ENCODE results near the gene HHIPL1. TPM values are rescaled to one million over a fixed set of nuclear protein-coding genes. Genes with fewer than 3 reads are reported as not detected.

The HHIPL1 gene
- total RNA-seq, 2 experiments from 2014 or later, result not detected

- H3K27ac Mint-ChIP-seq, result no peak overlapping the region
- no peak for DNase-seq
- peaks cover 6% of the 10 kb centered on the region for H3K9me3 Mint-ChIP-seq (ENCODE audit: insufficient read depth)
- ChIA-PET CTCF (interaction anchor here (0.8 kb wide), 1 partner anchor 9 kb away, joined by 4 read pairs; the partner anchor contains the start of gene CYP46A1), POLR2A (no interaction called here)
- no peak for ATAC-seq
- no peaks in the 10 kb centered on the region for H3K36me3 Mint-ChIP-seq (ENCODE audit: low read depth)
- H3K4me1 Mint-ChIP-seq (ENCODE audit: low read depth), result peaks cover 16% of the 10 kb centered on the region
- no peak overlapping the region for H3K4me3 Mint-ChIP-seq
- no peaks in the 10 kb centered on the region for H3K27me3 Mint-ChIP-seq (ENCODE audit: low read depth)
These were observed 31.0 kb downstream of the HHIPL1 start for GRCh38 chr14:99675951-99676350.

GRCh38 chr14:99676657-99677056 is 31.7 kb downstream of the HHIPL1 start:
- no peak for ATAC-seq
- Mint-ChIP-seq H3K4me1 (ENCODE audit: low read depth) (peaks cover 16% of the 10 kb centered on the region), H3K27ac (peak overlapping the region; percentile 34)

GRCh38 chr14:99677231-99678140 is 32.6 kb downstream of the HHIPL1 start:
- Mint-ChIP-seq H3K36me3 (ENCODE audit: low read depth) (no peaks in the 10 kb centered on the region), H3K9me3 (ENCODE audit: insufficient read depth) (peaks cover 6% of the 10 kb centered on the region), H3K27ac (no peak overlapping the region), H3K4me1 (ENCODE audit: low read depth) (peaks cover 15% of the 10 kb centered on the region), H3K4me3 (no peak overlapping the region), H3K27me3 (ENCODE audit: low read depth) (no peaks in the 10 kb centered on the region)
- DNase-seq (no peak), ATAC-seq (no peak)
- ChIA-PET POLR2A (interaction anchor here (0.8 kb wide), 1 partner anchor 10 kb away, joined by 3 read pairs; no protein-coding TSS in a partner anchor), CTCF (no interaction called here)

More at GRCh38 chr14:99676657-99677056, 31.7 kb downstream of the HHIPL1 start:
- ChIA-PET POLR2A (no interaction called here), CTCF (no interaction called here)
- DNase-seq, result no peak
- Mint-ChIP-seq H3K36me3 (ENCODE audit: low read depth) (no peaks in the 10 kb centered on the region), H3K4me3 (no peak overlapping the region), H3K9me3 (ENCODE audit: insufficient read depth) (peaks cover 6% of the 10 kb centered on the region), H3K27me3 (ENCODE audit: low read depth) (no peaks in the 10 kb centered on the region)

- Mint-ChIP-seq H3K9me3 (ENCODE audit: insufficient read depth) (peaks cover 6% of the 10 kb centered on the region), H3K4me3 (no peak overlapping the region), H3K36me3 (ENCODE audit: low read depth) (no peaks in the 10 kb centered on the region), H3K27me3 (ENCODE audit: low read depth) (no peaks in the 10 kb centered on the region), H3K4me1 (ENCODE audit: low read depth) (peaks cover 15% of the 10 kb centered on the region), H3K27ac (no peak overlapping the region)
- POLR2A ChIA-PET, result interaction anchor here (0.8 kb wide), 1 partner anchor 11 kb away, joined by 3 read pairs; no protein-coding TSS in a partner anchor
- CTCF ChIA-PET, result no interaction called here
- no peak for DNase-seq
- no peak for ATAC-seq
These were observed 33.3 kb downstream of the HHIPL1 start for GRCh38 chr14:99678198-99678597.

GRCh38 chr14:99679111-99679510 is 34.2 kb downstream of the HHIPL1 start:
- DNase-seq, result no peak
- CTCF ChIA-PET, result no interaction called here
- peaks cover 6% of the 10 kb centered on the region for H3K9me3 Mint-ChIP-seq (ENCODE audit: insufficient read depth)

GRCh38 chr14:99679543-99679942 is 34.6 kb downstream of the HHIPL1 start:
- Mint-ChIP-seq H3K27ac (no peak overlapping the region), H3K9me3 (ENCODE audit: insufficient read depth) (peaks cover 6% of the 10 kb centered on the region), H3K27me3 (ENCODE audit: low read depth) (no peaks in the 10 kb centered on the region), H3K36me3 (ENCODE audit: low read depth) (no peaks in the 10 kb centered on the region), H3K4me3 (no peak overlapping the region), H3K4me1 (ENCODE audit: low read depth) (peaks cover 15% of the 10 kb centered on the region)
- ATAC-seq (no peak), DNase-seq (no peak)
- POLR2A ChIA-PET, result no interaction called here
- CTCF ChIA-PET, result interaction anchor here (1.8 kb wide), 1 partner anchor 10 kb away, joined by 4 read pairs; no protein-coding TSS in a partner anchor

More at GRCh38 chr14:99679111-99679510, 34.2 kb downstream of the HHIPL1 start:
- peaks cover 15% of the 10 kb centered on the region for H3K4me1 Mint-ChIP-seq (ENCODE audit: low read depth)
- no peak overlapping the region for H3K4me3 Mint-ChIP-seq
- H3K27me3 Mint-ChIP-seq (ENCODE audit: low read depth), result no peaks in the 10 kb centered on the region
- no peak overlapping the region for H3K27ac Mint-ChIP-seq
- POLR2A ChIA-PET, result no interaction called here
- no peak for ATAC-seq
- no peaks in the 10 kb centered on the region for H3K36me3 Mint-ChIP-seq (ENCODE audit: low read depth)

GRCh38 chr14:99679996-99680395 is 35.1 kb downstream of the HHIPL1 start:
- Mint-ChIP-seq H3K27ac (no peak overlapping the region), H3K4me1 (ENCODE audit: low read depth) (peaks cover 15% of the 10 kb centered on the region), H3K4me3 (no peak overlapping the region), H3K9me3 (ENCODE audit: insufficient read depth) (peaks cover 6% of the 10 kb centered on the region), H3K27me3 (ENCODE audit: low read depth) (no peaks in the 10 kb centered on the region), H3K36me3 (ENCODE audit: low read depth) (no peaks in the 10 kb centered on the region)
- ATAC-seq (no peak), DNase-seq (no peak)
- ChIA-PET CTCF (interaction anchor here (1.8 kb wide), 1 partner anchor 9 kb away, joined by 4 read pairs; no protein-coding TSS in a partner anchor), POLR2A (no interaction called here)

GRCh38 chr14:99681101-99681831 is 36.3 kb downstream of the HHIPL1 start:
- H3K36me3 Mint-ChIP-seq (ENCODE audit: low read depth), result no peaks in the 10 kb centered on the region
- H3K4me3 Mint-ChIP-seq, result no peak overlapping the region
- peaks cover 6% of the 10 kb centered on the region for H3K9me3 Mint-ChIP-seq (ENCODE audit: insufficient read depth)
- DNase-seq (no peak), ATAC-seq (no peak)
- no peak overlapping the region for H3K27ac Mint-ChIP-seq
- peaks cover 16% of the 10 kb centered on the region for H3K4me1 Mint-ChIP-seq (ENCODE audit: low read depth)
- peaks cover 11% of the 10 kb centered on the region for H3K27me3 Mint-ChIP-seq (ENCODE audit: low read depth)
- ChIA-PET CTCF (interaction anchor here (0.9 to 2.0 kb wide), 4 partner anchors 8 to 206 kb away, joined by 3 to 9 read pairs (median 5); no protein-coding TSS in a partner anchor), POLR2A (no interaction called here)

- Mint-ChIP-seq H3K27ac (no peak overlapping the region), H3K36me3 (ENCODE audit: low read depth) (no peaks in the 10 kb centered on the region), H3K27me3 (ENCODE audit: low read depth) (peaks cover 15% of the 10 kb centered on the region), H3K9me3 (ENCODE audit: insufficient read depth) (peaks cover 6% of the 10 kb centered on the region), H3K4me1 (ENCODE audit: low read depth) (peaks cover 10% of the 10 kb centered on the region), H3K4me3 (no peak overlapping the region)
- ChIA-PET POLR2A (no interaction called here), CTCF (interaction anchor here (0.9 to 2.0 kb wide), 4 partner anchors 9 to 206 kb away, joined by 3 to 9 read pairs (median 4); no protein-coding TSS in a partner anchor)
- ATAC-seq (no peak), DNase-seq (no peak)
These were observed 36.9 kb downstream of the HHIPL1 start for GRCh38 chr14:99681832-99682148.

- POLR2A ChIA-PET, result interaction anchor here (0.7 kb wide), 1 partner anchor 59 kb away, joined by 3 read pairs; no protein-coding TSS in a partner anchor
- H3K27me3 Mint-ChIP-seq (ENCODE audit: low read depth), result peaks cover 18% of the 10 kb centered on the region
- DNase-seq, result peak; percentile 89
- peak overlapping the region; percentile 90 for H3K27ac Mint-ChIP-seq
- no peaks in the 10 kb centered on the region for H3K36me3 Mint-ChIP-seq (ENCODE audit: low read depth)
- H3K4me1 Mint-ChIP-seq (ENCODE audit: low read depth), result peaks cover 16% of the 10 kb centered on the region
- peak overlapping the region; percentile 86 for H3K4me3 Mint-ChIP-seq
- peaks cover 5% of the 10 kb centered on the region for H3K9me3 Mint-ChIP-seq (ENCODE audit: insufficient read depth)
- peak; percentile 42 for ATAC-seq
- CTCF ChIA-PET, result interaction anchor here (0.6 to 2.0 kb wide), 9 partner anchors 11 to 510 kb away, joined by 3 to 9 read pairs (median 3); partner anchors contain the start of gene CCDC85C
These were observed 38.1 kb downstream of the HHIPL1 start for GRCh38 chr14:99682809-99683618.

All from activated CD8-positive, alpha-beta T cell treated with anti-CD3 and anti-CD28 coated beads, Interleukin-2, amount 10 ng/mL, durations not matched to agents 7 days and 5 days (primary cell).